ENCODE data around the gene RIC8B.

RIC8B gene

GRCh38 chr12:106868982-106869700 is 94.7 kb downstream of the RIC8B start:
- no peak for DNase-seq (ENCODE audit: low spot score)

DNA sequence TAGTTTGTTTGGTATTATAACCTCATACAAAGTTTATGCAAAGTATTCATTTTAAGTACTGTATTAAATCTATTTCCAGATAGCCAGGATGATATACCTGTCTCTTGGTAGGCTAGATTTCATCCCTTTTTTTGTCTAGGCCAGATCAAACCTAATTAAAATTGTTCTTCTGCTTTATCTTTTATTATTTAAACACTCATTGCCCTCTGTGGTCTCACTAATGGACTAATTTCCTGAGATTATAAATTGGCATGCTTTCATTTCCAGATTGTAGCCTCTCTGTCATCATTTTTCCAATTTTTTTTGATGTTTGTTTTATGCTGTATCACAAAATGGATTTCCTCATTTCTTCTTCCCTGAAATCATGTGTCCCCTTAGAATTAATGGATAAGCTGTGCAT is 95.6 kb downstream of the RIC8B start:
- DNase-seq (ENCODE audit: low spot score) = no peak

DNA sequence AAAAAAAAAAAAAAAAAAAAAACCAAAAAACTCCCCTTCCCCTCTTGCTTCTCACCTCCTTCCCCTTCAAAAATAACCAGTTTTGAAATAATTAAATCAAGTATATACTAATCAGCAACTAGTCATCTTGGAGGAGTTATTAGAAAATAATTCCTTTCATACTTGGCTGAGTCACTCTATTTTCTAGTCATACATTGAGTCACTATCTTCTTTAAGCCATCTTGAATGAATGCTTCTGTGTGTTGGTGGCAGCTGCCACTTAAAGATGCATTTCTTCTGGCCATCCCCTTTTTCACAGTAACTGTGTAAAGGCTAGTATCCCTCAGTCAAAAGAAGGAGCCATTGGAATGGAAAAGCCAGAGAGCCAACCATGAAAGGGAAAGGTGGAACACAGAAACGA is 97.0 kb downstream of the RIC8B start:
- DNase-seq (ENCODE audit: low spot score) = no peak

- no peak for DNase-seq (ENCODE audit: low spot score)
These were observed 99.5 kb downstream of the RIC8B start for GRCh38 chr12:106873983-106874382.

DNA sequence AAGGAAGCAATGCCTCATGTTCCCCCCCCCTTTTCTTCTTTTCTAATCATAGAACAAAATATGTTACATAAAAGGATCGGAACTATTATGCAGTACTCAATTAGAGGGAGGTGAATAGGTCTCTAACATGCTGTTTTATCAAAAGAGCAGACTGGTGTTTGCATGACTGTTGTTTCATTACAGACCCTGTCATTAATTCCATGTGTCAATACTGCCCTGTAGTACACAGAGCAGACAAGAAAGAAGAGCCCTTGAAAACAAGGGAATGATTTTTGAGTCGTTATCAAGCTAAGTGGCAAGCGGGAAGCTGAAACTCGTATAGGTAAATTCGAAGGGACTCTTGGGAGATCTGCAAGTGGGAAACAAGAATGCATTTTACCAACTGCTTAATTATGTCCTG is 104.3 kb downstream of the RIC8B start:
- no peak for DNase-seq (ENCODE audit: low spot score)

DNA sequence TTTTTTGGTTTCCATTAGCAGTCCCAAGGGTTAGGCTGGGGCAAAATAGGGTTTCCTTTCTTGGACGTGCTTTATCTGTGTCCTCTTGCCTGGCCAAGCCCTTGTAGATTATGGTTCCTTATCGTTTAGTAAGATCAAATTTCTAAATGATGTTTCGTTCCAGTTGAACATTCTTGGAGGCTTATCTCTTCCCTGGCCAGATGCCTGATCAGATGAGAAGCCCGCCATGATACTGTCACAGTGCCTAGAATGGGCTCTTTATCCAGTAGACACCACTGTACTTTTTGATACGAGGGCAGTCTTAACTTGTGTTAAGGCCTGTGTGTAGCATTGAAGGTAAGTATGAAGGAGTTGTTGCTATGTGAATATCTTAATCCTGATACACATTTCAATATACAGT is 105.1 kb downstream of the RIC8B start:
- DNase-seq (ENCODE audit: low spot score) = no peak

DNA sequence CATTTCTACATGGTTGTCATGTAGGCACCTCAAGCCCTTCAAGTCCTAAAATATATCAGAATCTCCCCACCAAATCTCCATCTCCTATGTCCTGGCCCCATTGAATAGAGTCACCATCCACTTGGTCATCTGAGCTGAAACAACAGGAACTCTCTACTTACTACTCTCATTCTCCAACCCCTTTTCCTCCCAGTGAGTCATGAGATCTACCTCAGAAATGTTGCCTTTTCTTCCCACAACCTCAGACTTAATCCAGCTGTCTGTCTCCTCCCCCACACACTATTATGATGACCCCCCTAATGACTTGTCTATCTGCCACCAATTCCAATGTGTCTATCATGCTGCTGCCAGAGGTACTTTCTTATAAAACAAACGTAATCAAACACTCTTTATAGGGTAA is 108.9 kb downstream of the RIC8B start:
- no peak for DNase-seq (ENCODE audit: low spot score)

- no peak for DNase-seq (ENCODE audit: low spot score)
These were observed 110.5 kb downstream of the RIC8B start for GRCh38 chr12:106885026-106885425.

GRCh38 chr12:106885541-106886249 is 111.2 kb downstream of the RIC8B start:
- DNase-seq (ENCODE audit: low spot score) = no peak

DNA sequence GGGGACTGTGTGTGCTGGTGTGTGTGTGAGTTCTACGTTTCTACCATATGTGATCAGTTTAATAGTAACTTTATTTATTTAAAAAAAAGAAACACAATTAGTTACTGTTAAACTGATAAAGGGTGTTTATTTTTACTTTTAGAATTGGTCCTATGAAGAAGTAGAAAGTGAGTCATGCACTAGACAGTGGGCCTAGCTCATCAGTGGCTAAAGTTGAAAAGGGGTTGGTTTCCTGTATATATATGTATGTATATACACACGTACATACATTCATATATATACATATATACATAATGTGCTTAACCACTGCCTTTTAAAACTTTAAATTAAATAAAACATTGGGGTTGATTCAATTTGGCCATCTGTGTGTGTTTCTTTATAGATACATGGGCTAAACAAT is 112.5 kb downstream of the RIC8B start:
- no peak for DNase-seq (ENCODE audit: low spot score)

DNA sequence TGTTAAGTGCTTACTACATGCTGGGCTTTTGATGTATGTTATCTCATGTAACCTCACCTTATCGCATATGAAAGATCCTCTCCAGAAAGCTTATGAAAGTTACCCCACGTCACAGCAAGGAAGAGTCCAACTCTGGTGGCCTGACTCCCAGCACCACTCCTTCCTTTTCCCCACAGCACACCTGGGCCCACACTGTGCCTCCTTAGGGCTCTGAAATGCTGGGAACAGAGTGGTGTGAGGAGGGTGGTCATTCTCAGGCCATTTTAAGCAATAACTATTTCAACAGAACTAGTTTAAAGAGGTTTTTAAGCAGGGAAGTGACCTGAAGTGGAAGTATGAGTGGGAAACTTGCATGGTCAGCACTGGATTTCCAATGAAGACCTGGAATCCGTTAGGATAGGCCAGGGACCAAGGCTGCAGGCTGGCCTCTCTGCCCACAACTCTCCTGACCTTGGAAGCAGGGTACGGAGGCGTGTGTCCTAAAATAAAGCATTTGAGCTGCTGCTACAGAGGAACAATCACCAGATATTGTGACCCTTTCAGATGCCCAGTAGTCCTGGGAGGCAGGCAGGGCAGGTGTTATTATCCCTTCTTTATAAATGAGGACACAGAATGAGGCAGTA is 114.0 kb downstream of the RIC8B start:
- no peak for DNase-seq (ENCODE audit: low spot score)

- no peak for DNase-seq (ENCODE audit: low spot score)
These were observed 114.8 kb downstream of the RIC8B start for GRCh38 chr12:106889326-106889725.

DNA sequence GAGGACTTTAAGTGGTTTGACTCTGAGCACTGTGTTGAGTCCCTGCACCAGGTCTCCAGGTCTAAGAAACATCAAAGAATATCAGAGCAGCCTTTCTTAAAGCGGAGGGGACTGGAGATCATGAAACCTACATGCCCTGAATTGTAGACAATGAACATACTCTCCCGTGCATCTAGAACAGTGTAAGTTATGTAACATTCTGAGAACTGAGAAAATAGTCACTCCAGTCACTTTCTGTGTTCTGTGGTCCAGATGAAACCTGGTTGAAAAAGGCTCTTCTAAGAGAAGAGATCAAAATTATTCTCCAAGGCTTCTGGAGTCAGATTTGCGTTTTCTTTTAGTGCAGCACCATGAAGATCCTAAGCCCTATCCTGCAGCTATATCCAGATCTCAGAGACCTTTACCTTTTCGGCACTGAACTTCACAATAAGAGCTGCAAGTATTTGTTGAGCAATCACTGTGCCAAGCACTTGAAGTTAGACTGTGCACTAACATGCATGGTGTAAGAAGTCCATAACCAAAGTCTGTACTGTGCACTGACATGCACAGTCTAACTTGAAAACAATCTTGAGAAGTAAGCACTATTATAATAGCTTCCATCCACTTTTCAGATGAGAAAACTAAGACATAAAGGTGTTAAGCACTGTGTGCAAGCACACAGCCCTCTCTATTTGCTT is 115.6 kb downstream of the RIC8B start:
- peak; percentile 10 for DNase-seq (ENCODE audit: low spot score)

DNA sequence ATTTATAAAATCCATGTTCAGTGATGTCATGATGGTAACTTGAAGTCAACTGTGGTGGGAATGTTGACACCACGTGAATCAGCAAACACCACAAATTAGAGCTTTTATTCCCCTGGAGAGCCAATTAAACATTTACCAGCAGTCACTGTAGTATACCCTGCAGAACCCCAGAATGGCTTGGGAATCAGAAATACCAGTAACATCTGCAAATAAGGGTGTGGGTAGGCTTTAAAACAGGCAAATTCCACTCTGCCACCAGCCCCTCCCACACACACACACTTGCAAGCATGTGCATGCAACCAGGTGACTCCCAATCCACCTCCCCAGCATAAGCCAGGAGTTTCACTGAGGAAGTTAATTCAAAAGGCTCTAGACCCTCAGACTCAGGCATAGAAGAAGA is 117.6 kb downstream of the RIC8B start:
- DNase-seq (ENCODE audit: low spot score) = no peak

DNA sequence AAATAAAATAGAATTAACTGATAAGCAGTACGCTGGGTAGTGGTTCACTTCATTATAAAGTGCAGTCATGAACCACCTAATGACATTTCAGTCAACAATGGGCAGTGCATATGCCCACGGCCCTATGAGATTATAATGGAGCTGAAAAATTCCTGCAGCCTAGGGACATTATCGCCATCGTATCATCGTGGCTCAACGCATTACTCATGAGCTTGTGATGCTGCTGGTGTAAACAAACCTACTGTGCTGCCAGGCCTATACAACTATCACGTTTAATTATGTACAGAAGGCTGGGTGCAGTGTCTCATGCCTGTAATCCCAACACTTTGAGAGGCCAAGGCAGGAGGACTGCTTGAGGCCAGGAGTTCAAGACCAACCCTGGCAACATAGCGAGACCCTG is 119.0 kb downstream of the RIC8B start:
- peak; percentile 15 for DNase-seq (ENCODE audit: low spot score)

GRCh38 chr12:106894774-106895173 is 120.3 kb downstream of the RIC8B start:
- DNase-seq (ENCODE audit: low spot score) = no peak

- no peak for DNase-seq (ENCODE audit: low spot score)
These were observed 122.1 kb downstream of the RIC8B start for GRCh38 chr12:106896603-106897002.

DNA sequence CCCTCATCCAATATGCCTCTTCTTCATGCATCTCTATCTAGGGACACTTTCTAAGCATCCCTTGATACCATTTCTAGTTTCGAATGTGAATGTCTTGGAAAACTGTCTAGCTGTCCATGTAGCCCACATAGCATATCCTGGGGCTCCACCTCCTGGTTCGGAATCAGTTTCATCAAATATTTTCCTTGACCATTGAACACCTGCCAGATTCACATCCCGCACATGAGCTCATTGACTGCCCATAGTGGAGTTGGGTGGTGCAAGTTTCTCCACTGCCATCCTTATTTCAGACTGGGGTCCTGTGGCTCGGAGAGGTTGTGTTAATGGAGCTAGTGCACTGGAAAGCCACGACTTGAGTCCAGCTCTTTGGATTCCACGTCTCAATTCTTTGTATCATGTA is 122.6 kb downstream of the RIC8B start:
- DNase-seq (ENCODE audit: low spot score) = no peak

DNA sequence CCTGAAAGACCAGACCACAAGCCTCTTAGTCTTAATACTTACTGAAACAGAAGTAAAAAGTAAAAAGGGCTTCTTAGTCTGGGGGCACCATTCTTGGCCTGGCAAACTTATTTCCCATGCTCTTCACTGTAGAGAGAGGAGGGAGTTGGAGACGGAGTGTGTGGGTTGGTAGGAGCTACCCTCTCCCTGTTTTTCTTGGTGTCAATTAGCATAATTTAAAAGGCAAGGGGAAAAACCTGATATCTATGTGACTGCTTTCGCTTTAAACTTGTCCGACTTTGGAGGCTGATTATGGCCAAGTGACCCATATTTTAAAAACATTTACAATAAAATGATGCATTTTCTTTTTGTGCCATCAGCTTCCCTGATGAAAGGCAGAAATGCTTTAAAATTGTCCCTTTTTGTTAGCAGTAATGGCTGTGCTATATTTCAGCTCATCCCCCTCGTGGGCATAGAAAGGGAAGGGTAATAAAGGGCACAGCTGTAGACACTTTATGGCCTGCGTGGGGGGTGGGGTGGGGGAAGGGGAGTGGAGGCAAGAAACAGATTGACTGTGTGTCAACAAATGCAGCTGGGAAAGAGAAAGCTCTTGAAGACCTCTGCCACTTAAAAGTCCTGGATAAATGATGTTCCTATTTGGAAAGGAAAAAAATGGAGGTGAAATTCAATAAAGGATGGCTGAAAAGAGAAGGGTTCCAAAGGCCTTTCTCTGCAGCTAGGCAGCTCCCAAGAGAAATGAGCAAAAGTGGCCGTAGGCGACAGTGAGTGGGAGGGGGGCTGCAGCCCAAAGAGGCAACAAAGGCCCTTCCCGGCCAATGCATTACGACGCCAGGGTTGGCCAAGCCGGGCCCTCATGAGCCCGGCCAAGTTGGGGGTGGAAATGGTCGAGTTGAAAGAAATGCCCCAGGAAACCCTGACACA is 123.8 kb downstream of the RIC8B start:
- peak; percentile 26 for DNase-seq (ENCODE audit: low spot score)

DNA sequence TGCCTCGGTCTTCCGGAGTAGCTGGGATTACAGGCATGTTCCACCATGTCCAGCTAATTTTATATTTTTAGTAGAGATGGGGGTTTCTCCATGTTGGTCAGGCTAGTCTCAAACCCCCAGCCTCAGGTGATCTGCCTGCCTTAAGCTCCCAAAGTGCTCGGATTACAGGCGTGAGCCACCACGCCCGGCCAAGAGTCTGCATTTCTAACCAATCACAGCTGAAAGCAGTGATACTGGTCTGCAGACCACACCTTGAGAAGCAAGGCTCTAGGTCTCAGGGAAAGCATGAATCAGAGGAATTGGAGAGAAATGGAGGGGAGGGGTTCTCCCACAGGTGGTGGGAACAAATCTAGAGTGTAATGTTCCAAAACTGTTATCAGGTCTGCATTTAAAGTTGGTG is 126.1 kb downstream of the RIC8B start:
- peak; percentile 42 for DNase-seq (ENCODE audit: low spot score)

GRCh38 chr12:106901276-106901675 is 126.8 kb downstream of the RIC8B start:
- DNase-seq (ENCODE audit: low spot score) = no peak

GRCh38 chr12:106902053-106902452 is 127.6 kb downstream of the RIC8B start:
- DNase-seq (ENCODE audit: low spot score) = no peak
